Neural crest cell (in vitro differentiated cells): ENCODE results near the gene USP6NL. TPM values are rescaled to one million over a fixed set of nuclear protein-coding genes. Genes with fewer than 3 reads are reported as not detected.

ENCODE experiments used
- DNase-seq: peaks from one replicate; pipeline ENCODE4 v3.0.0; 2021; ENCODE audit warnings: low read depth, mixed read lengths, low spot score
- H3K27ac Mint-ChIP-seq: one replicate; pipeline ENCODE4 v1.8.0; 2021; ENCODE audit warnings: mild to moderate bottlenecking, mixed read lengths; ENCODE audit not compliant: unreplicated experiment
- H3K27me3 Mint-ChIP-seq: 2 replicates; pipeline ENCODE4 v1.8.0; 2021; ENCODE audit warnings: low read depth, mild to moderate bottlenecking, mixed read lengths
- H3K36me3 Mint-ChIP-seq: 2 replicates; pipeline ENCODE4 v1.8.0; 2021; ENCODE audit warnings: low read depth, mild to moderate bottlenecking, mixed read lengths
- H3K4me1 Mint-ChIP-seq: 2 replicates; pipeline ENCODE4 v1.8.0; 2021; ENCODE audit warnings: mixed read lengths
- H3K4me3 Mint-ChIP-seq: one replicate; pipeline ENCODE4 v1.8.0; 2021; ENCODE audit warnings: mild to moderate bottlenecking, mixed read lengths
- H3K9me3 Mint-ChIP-seq: 2 replicates; pipeline ENCODE4 v1.8.0; 2021; ENCODE audit warnings: mixed read lengths
- CTCF ChIP-seq: fragments of 200-600 bp; sonication (generic); conservative IDR thresholded peaks from 2 replicates; pipeline ENCODE4 v1.5.0; 2021; ENCODE audit warnings: antibody characterized with exemption, mild to moderate bottlenecking
- total RNA-seq: library from RNA; stranded (reverse); gene quantifications from 2 replicates; pipeline ENCODE4 v1.2.1, GENCODE V29; 2021

The USP6NL gene
- total RNA-seq, 1 donor from 2014 or later: 35.3 TPM

- DNase-seq: no peak
- no peak overlapping the region for H3K27ac Mint-ChIP-seq
- no peaks in the 10 kb centered on the region for H3K27me3 Mint-ChIP-seq
- no peaks in the 10 kb centered on the region for H3K36me3 Mint-ChIP-seq
- H3K4me3 Mint-ChIP-seq: no peak overlapping the region
- H3K4me1 Mint-ChIP-seq: peaks cover 24% of the 10 kb centered on the region
- H3K9me3 Mint-ChIP-seq: no peaks in the 10 kb centered on the region
- no peak for TF ChIP-seq CTCF
Observed at GRCh38 chr10:11602919-11603523, 8.4 kb downstream of the USP6NL start.

- Mint-ChIP-seq H3K9me3 (no peaks in the 10 kb centered on the region), H3K27ac (no peak overlapping the region), H3K4me3 (no peak overlapping the region), H3K27me3 (no peaks in the 10 kb centered on the region), H3K36me3 (no peaks in the 10 kb centered on the region), H3K4me1 (peaks cover 22% of the 10 kb centered on the region)
- DNase-seq: no peak
- TF ChIP-seq CTCF: no peak
Observed at GRCh38 chr10:11602358-11602757, 9.1 kb downstream of the USP6NL start.

- no peak for DNase-seq
- TF ChIP-seq CTCF: no peak
- H3K36me3 Mint-ChIP-seq: peaks cover 3% of the 10 kb centered on the region
- peaks cover 26% of the 10 kb centered on the region for H3K4me1 Mint-ChIP-seq
- H3K9me3 Mint-ChIP-seq: no peaks in the 10 kb centered on the region
- no peak overlapping the region for H3K4me3 Mint-ChIP-seq
- no peak overlapping the region for H3K27ac Mint-ChIP-seq
- H3K27me3 Mint-ChIP-seq: no peaks in the 10 kb centered on the region
Observed at GRCh38 chr10:11601670-11602069, 9.8 kb downstream of the USP6NL start.

- no peaks in the 10 kb centered on the region for H3K9me3 Mint-ChIP-seq
- H3K4me1 Mint-ChIP-seq: peaks cover 32% of the 10 kb centered on the region
- H3K27ac Mint-ChIP-seq: no peak overlapping the region
- H3K27me3 Mint-ChIP-seq: no peaks in the 10 kb centered on the region
- no peak for TF ChIP-seq CTCF
- H3K4me3 Mint-ChIP-seq: no peak overlapping the region
- H3K36me3 Mint-ChIP-seq: peaks cover 5% of the 10 kb centered on the region
- no peak for DNase-seq
Observed at GRCh38 chr10:11600280-11600679, 11.2 kb downstream of the USP6NL start.

GRCh38 chr10:11598712-11599397 lies 12.6 kb downstream of the USP6NL start:
- H3K9me3 Mint-ChIP-seq: no peaks in the 10 kb centered on the region
- no peak for TF ChIP-seq CTCF
- H3K36me3 Mint-ChIP-seq: peaks cover 5% of the 10 kb centered on the region
- H3K4me3 Mint-ChIP-seq: no peak overlapping the region
- H3K27ac Mint-ChIP-seq: no peak overlapping the region
- peaks cover 37% of the 10 kb centered on the region for H3K4me1 Mint-ChIP-seq
- no peak for DNase-seq
- no peaks in the 10 kb centered on the region for H3K27me3 Mint-ChIP-seq
